GM06990 (cell line): ENCODE measurements around the gene TNRC6B.
"Not testable (repeated sequence)": the region's sequence is repeated elsewhere in the genome, so short reads cannot be mapped to it uniquely, and the experiment has no call there.

Experiments used
- DNase-seq: peaks from one replicate; pipeline ENCODE4 v3.0.0-alpha.2; 2011; ENCODE audit not compliant: insufficient read length; ENCODE audit errors: extremely low read depth
- H3K27me3 ChIP-seq: replicated peaks from 2 replicates; pipeline ENCODE4 v1.6.0; 2011; ENCODE audit warnings: low read length; ENCODE audit not compliant: control insufficient read depth, insufficient read depth
- H3K36me3 ChIP-seq: 2 replicates; pipeline ENCODE4 v1.5.1; 2011; ENCODE audit warnings: low read length; ENCODE audit not compliant: control insufficient read depth, insufficient read depth
- H3K4me3 ChIP-seq: replicated peaks from 2 replicates; pipeline ENCODE4 v1.5.1; 2011; ENCODE audit warnings: low read depth, mild to moderate bottlenecking, control low read depth, low read length
- CTCF ChIP-seq: IDR thresholded peaks from 2 replicates; pipeline ENCODE4 v1.5.1; 2011; ENCODE audit warnings: low read length, control low read depth, mild to moderate bottlenecking, inconsistent platforms; ENCODE audit not compliant: insufficient read depth, poor library complexity, severe bottlenecking

The TNRC6B gene

GRCh38 chr22:40310081-40310767, 132.5 kb downstream of the TNRC6B start:
- no peak overlapping the region for H3K4me3 ChIP-seq
- no peaks in the 10 kb centered on the region for H3K27me3 ChIP-seq
- no peak for TF ChIP-seq CTCF
- H3K36me3 ChIP-seq: peaks cover 18% of the 10 kb centered on the region
- no peak for DNase-seq

- H3K4me3 ChIP-seq: no peak overlapping the region
- no peak for DNase-seq
- peaks cover 22% of the 10 kb centered on the region for H3K36me3 ChIP-seq
- no peaks in the 10 kb centered on the region for H3K27me3 ChIP-seq
- no peak for TF ChIP-seq CTCF
Measured at GRCh38 chr22:40310768-40311120, 133.0 kb downstream of the TNRC6B start.

- H3K4me3 ChIP-seq, DNase-seq, H3K27me3 ChIP-seq: not testable (repeated sequence)
- H3K36me3 ChIP-seq: peaks cover 23% of the 10 kb centered on the region
Measured at GRCh38 chr22:40311646-40312045, 133.9 kb downstream of the TNRC6B start.

- no peak for TF ChIP-seq CTCF
- Histone ChIP-seq H3K4me3 (no peak overlapping the region), H3K36me3 (peaks cover 22% of the 10 kb centered on the region), H3K27me3 (no peaks in the 10 kb centered on the region)
- no peak for DNase-seq
Measured at GRCh38 chr22:40312050-40312449, 134.3 kb downstream of the TNRC6B start.

GRCh38 chr22:40313007-40313406, 135.3 kb downstream of the TNRC6B start:
- Histone ChIP-seq H3K27me3 (no peaks in the 10 kb centered on the region), H3K4me3 (no peak overlapping the region), H3K36me3 (peaks cover 18% of the 10 kb centered on the region)
- no peak for TF ChIP-seq CTCF
- no peak for DNase-seq

GRCh38 chr22:40314041-40314440, 136.3 kb downstream of the TNRC6B start:
- no peaks in the 10 kb centered on the region for H3K27me3 ChIP-seq
- DNase-seq: no peak
- no peak overlapping the region for H3K4me3 ChIP-seq
- TF ChIP-seq CTCF: no peak
- peaks cover 16% of the 10 kb centered on the region for H3K36me3 ChIP-seq
